Measurements from ENCODE around the gene SLX4IP.

DNA sequence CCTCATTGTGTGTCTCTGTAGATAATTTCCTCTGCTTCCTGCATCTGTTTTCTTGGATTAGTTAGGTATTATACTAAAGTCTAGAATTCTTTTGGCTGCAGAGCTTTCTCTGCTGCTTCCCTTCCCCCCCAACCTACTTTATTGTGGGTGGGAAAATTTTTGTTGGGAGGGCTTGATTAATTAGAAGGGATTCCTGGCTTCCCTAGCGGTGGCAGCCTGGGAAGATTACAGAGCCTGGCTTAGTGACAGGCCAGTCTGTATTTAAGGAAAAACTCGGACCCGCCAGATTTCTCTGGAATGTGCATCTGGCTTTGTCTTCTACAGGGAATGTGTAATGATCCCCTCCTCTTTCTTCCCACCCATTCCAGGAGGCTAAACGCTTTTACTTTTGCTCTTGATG, 31.2 kb downstream of the SLX4IP start:
- TF ChIP-seq POLR2AphosphoS5 (IDR thresholded peaks at IDR 0.05; ENCODE audit: borderline replicate concordance, low read depth, low read length) (no peak), EZH2 (IDR thresholded peaks at IDR 0.05) (no peak), FOXP2 (optimal IDR thresholded peaks at IDR 0.05; ENCODE audit: control extremely low read depth, extremely low read length, insufficient read depth) (no peak)

All from SK-N-MC (cell line).